Measurements from ENCODE around the gene SLC17A2.

The SLC17A2 gene

DNA sequence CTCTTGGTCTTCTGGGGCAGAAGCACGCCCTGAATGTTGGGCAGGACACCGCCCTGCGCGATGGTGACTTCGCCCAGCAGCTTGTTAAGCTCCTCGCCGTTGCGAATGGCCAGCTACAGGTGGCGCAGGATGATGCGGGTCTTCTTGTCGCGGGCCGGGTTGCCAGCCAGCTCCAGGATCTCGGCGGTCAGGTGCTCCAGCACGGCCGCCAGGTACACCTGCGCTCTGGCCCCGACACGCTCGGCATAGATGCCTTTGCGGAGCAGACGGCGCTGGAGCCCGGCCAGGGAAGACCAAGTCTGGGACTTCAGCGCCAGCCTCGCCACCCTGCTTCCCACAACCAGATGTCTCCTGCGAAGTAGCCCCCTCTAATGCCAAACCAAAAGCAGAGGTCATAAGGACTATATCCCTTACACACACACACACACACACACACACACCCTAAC lies 48.4 kb downstream of the SLC17A2 start:
- peak; percentile 78 for DNase-seq

GRCh38 chr6:25880601-25881000 lies 49.9 kb downstream of the SLC17A2 start:
- no peak for DNase-seq

GRCh38 chr6:25878721-25879322 lies 51.7 kb downstream of the SLC17A2 start:
- DNase-seq: no peak

- no peak for DNase-seq
These were observed 54.4 kb downstream of the SLC17A2 start for GRCh38 chr6:25875926-25876602.

DNA sequence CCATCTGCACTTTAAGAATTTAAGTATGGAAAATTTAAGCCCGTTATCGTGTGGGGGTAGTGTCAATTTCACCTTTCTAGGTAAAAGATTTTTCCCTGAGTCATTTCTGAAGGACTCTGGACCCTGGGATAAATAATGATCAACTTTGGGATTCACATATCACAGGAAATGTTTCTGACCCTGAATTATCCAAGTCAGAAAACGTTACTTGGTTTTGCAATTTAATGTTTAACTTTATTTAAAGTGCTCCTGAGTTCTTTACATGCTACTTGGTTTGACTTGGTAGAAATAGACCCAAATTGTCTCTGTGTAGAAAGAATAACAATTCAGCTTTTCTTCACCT lies 55.0 kb downstream of the SLC17A2 start:
- no peak for DNase-seq

- DNase-seq: peak; percentile 21
These were observed 55.5 kb downstream of the SLC17A2 start for GRCh38 chr6:25874822-25875562.

DNA sequence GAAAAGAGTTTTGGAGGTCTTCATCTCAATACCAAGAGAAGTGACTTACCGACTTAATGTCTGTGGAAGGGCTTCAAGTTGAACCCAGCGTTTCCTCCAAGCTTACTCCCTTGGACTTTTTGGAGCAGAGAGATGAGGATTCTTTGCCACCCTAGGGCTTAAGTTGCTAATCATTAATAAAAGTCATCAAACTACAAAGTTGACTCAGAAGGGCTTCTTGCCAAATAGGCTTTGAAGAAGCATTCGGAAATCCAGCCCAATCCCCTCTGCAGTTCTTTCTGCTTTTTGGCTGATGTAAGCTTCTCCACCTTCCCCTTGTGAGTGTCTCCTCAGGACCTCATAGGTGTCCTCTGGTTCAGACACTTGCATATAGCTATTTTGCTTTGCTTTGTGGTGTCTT lies 56.4 kb downstream of the SLC17A2 start, which contains the start of gene SLC17A3:
Gene SLC17A3, minus strand, starts transcription at position 126 of the 400 bp plus-strand sequence. CDS start 5,856 bp downstream, outside the sequence.
- no peak for DNase-seq

DNA sequence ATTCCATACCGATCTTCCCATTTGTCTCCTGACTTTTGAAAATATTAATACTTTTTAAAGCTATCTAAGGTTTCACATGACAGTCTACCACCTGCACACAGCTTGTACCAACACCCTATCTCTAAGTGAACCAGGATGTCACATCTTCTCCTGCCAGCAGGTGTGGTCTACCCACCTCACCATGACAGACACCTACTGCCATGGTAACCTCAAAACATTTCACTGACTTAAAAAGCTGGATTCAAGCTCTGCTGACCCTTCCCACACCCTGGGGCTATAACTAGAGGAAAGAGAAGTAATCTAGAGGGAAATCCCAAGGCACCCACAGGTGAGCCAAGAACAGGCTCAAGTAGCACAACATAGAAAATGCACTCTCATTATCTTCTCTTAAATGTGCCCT lies 57.7 kb downstream of the SLC17A2 start:
- no peak for DNase-seq

GRCh38 chr6:25869840-25870239 lies 60.7 kb downstream of the SLC17A2 start:
- no peak for DNase-seq

GRCh38 chr6:25868436-25869183 lies 61.9 kb downstream of the SLC17A2 start:
- no peak for DNase-seq

- peak; percentile 80 for DNase-seq
These were observed 64.5 kb downstream of the SLC17A2 start for GRCh38 chr6:25866011-25866410.

- no peak for DNase-seq
These were observed 67.1 kb downstream of the SLC17A2 start for GRCh38 chr6:25863360-25863759.
